Neutrophil (primary cell): ENCODE data around the gene TBC1D22A.

Source experiments
- H3K27ac ChIP-seq: fragments of 200-600 bp; sonication (generic); 2 replicates; pipeline ENCODE4 v1.5.1; 2016; ENCODE audit warnings: mild to moderate bottlenecking, moderate library complexity
- H3K27me3 ChIP-seq: fragments of 200-600 bp; sonication (generic); 2 replicates; pipeline ENCODE4 v1.6.0; 2016; ENCODE audit warnings: mild to moderate bottlenecking
- H3K36me3 ChIP-seq: fragments of 200-600 bp; sonication (generic); 2 replicates; pipeline ENCODE4 v1.5.1; 2017
- H3K4me1 ChIP-seq, 2 experiments: fragments of 200-600 bp in 1 of 2; sonication (generic) in 1 of 2; 1 replicate in 1 of 2; 2 replicates in 1 of 2; pipeline versions ENCODE4 v1.5.1 to v1.6.1; 2013 to 2016; ENCODE audit warnings: low read depth in 1 of 2, low read length in 1 of 2, mild to moderate bottlenecking in 1 of 2, moderate library complexity in 1 of 2; ENCODE audit not compliant: control insufficient read depth in 1 of 2, insufficient read depth in 1 of 2
- H3K4me3 ChIP-seq, 2 experiments: fragments of 200-600 bp in 1 of 2; sonication (generic) in 1 of 2; 1 replicate in 1 of 2; 2 replicates in 1 of 2; pipeline ENCODE4 v1.5.1; 2013 to 2016; ENCODE audit warnings: low read depth in 1 of 2, low read length in 1 of 2, mild to moderate bottlenecking in 1 of 2, moderate library complexity in 1 of 2
- H3K9me3 ChIP-seq: fragments of 200-600 bp; sonication (generic); 2 replicates; pipeline ENCODE4 v1.5.1; 2016
- TF ChIP-seq, protein P1 (sequence below): fragments of 200-600 bp; sonication (generic); IDR thresholded peaks from 2 replicates; pipeline ENCODE4 v1.5.1; 2016; ENCODE audit warnings: antibody characterized with exemption

TBC1D22A gene

DNA sequence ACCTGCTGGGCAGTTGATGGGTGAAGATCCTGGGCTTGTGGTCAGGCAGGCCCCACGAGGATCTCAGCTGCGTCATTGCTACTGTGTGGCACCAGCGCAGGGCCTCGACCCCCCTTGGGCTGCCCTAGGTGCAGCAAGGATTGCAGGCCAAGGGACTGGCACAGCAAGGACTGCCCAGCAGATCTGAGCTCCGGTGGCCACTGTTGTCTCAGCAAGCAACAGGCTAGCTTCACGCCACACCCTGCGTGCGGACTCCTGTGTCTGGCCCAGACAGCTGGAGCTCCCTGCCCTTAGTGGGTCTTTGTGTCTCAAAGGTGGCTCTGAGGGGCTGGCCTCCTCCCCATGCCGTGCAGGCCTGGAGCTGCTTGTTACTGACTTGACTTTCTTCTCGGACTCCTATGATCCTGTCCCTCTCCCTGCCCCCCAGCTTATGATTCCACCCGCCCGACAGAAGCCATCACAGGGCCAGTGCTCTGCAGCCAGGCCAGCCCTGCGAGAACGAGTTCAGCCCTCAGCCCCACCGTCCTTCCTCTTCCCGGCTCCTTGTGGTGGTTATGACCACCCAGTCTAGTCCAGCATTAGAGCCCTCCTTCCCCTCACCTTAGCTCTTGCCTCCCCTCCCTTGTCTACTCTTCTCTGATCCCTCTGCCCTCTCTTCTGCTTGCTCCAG is 295.6 kb downstream of the TBC1D22A start:
- Histone ChIP-seq H3K9me3 (no peaks in the 10 kb centered on the region), H3K27me3 (no peaks in the 10 kb centered on the region), H3K4me1 (no peaks in the 10 kb centered on the region), H3K27ac (no peak overlapping the region), H3K36me3 (peaks cover 46% of the 10 kb centered on the region), H3K4me3 (no peak overlapping the region)
- TF ChIP-seq, protein P1, sequence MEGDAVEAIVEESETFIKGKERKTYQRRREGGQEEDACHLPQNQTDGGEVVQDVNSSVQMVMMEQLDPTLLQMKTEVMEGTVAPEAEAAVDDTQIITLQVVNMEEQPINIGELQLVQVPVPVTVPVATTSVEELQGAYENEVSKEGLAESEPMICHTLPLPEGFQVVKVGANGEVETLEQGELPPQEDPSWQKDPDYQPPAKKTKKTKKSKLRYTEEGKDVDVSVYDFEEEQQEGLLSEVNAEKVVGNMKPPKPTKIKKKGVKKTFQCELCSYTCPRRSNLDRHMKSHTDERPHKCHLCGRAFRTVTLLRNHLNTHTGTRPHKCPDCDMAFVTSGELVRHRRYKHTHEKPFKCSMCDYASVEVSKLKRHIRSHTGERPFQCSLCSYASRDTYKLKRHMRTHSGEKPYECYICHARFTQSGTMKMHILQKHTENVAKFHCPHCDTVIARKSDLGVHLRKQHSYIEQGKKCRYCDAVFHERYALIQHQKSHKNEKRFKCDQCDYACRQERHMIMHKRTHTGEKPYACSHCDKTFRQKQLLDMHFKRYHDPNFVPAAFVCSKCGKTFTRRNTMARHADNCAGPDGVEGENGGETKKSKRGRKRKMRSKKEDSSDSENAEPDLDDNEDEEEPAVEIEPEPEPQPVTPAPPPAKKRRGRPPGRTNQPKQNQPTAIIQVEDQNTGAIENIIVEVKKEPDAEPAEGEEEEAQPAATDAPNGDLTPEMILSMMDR: no peak

DNA sequence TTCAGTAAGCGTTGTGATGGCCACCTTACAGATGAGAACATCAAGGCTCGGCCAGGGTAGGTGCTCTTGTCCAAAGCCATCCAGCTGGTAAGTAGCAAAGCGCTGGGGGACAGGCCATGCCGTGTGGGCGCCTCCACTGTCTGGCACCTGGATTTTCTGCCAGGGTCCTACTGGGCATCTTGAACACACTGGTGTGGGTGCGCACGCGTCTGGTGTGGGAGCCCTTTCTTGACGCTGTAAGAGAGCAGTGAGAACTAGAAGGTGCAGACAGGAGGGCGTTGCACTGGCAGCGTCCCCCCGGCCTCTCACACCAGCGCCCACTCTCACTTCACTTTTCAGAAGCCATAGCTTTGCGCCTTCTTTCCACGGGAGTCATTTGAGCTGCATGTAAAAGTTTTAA is 296.6 kb downstream of the TBC1D22A start:
- Histone ChIP-seq H3K4me3 (no peak overlapping the region), H3K36me3 (peaks cover 48% of the 10 kb centered on the region), H3K9me3 (no peaks in the 10 kb centered on the region), H3K27me3 (no peaks in the 10 kb centered on the region), H3K4me1 (no peaks in the 10 kb centered on the region), H3K27ac (no peak overlapping the region)
- TF ChIP-seq, protein P1: no peak

DNA sequence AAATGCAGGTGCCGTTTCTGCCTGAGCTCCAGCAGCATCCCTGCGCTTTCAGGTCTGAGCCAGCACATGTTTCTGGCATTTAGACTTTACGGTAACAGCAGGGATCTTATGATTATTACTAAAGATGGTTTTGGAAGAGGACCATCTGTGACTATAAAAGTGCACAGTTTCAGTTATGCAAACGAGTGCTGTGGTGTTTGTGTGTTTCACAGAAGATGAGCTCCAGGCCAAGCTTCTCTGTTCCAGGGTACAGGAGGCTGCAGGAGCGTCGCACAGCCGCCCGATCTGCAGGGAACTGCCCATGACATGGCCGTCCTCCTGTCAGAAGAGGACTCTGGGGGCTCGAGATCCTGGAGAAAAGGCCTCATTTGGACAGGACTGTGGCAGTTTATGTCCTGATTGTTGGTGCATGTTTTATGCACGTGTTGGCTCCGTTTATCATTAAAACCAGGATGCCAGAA is 297.3 kb downstream of the TBC1D22A start:
- Histone ChIP-seq H3K4me3 (no peak overlapping the region), H3K4me1 (no peaks in the 10 kb centered on the region), H3K27ac (no peak overlapping the region), H3K36me3 (peaks cover 48% of the 10 kb centered on the region), H3K9me3 (no peaks in the 10 kb centered on the region), H3K27me3 (no peaks in the 10 kb centered on the region)
- TF ChIP-seq, protein P1: no peak

DNA sequence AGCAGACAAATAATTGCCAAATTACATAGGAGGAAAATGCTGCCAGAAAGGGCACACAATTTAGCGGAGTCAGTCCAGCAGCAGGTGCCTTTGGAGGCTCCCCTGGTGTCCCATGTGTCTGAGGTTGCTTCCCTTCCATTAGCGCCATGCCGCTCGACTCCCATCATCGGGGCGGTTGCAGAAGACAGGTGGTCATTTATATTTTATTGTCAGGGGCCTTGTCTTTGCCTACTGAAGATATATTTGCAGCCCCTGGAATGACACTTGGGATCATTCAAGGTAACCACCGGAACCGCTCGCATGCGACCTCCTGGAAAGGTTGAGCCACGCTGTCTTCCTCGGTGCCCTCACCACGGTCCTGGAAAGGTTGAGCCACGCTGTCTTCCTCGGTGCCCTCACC is 298.3 kb downstream of the TBC1D22A start:
- TF ChIP-seq, protein P1: no peak
- no peak overlapping the region for H3K4me3 ChIP-seq
- H3K9me3 ChIP-seq: no peaks in the 10 kb centered on the region
- no peaks in the 10 kb centered on the region for H3K27me3 ChIP-seq
- peaks cover 48% of the 10 kb centered on the region for H3K36me3 ChIP-seq
- H3K4me1 ChIP-seq: no peaks in the 10 kb centered on the region
- H3K27ac ChIP-seq: no peak overlapping the region

DNA sequence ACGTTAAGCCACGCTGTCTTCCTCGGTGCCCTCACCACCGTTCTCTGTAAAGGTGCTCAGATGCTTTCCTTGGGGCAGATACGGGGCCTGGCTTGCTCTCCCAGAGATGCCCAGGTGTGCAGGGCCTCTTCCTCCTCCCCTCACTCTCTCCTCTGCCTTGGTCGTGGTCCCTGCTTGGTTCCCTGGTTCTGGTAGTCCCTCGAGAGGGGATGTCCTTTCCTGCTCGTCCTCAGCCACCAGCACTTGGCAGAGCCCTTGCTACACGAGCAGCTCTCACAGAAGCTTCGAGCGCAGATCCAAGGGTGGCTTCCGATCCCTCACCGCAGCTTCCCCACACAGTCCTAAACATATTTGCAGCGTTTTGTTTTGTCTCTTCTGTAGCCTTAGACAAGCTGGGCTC is 298.8 kb downstream of the TBC1D22A start:
- Histone ChIP-seq H3K9me3 (no peaks in the 10 kb centered on the region), H3K4me3 (no peak overlapping the region), H3K4me1 (no peaks in the 10 kb centered on the region), H3K36me3 (peaks cover 48% of the 10 kb centered on the region), H3K27ac (no peak overlapping the region), H3K27me3 (no peaks in the 10 kb centered on the region)
- TF ChIP-seq, protein P1: no peak
